ENCODE results near the gene A1BG. TPM values are rescaled to one million over a fixed set of nuclear protein-coding genes. Genes with fewer than 3 reads are reported as not detected.
A peak's percentile ranks its signal among the peaks of the same experiment; 100 is the strongest.

The A1BG gene
- total and polyA plus RNA-seq, 2 of the 13 experiments (the other 11 are each of a cell fraction or from before 2014, with no cell fraction given): 14.7 to 41.4 TPM

- peak; percentile 76; the same call in 1 of the 2 replicates for TF ChIP-seq ZNF317 (CRISPR knock-in tag; IDR thresholded peaks at IDR 0.05)
- no peak for TF ChIP-seq ZNF468 (CRISPR knock-in tag; IDR thresholded peaks at IDR 0.05)
- TF ChIP-seq ZNF530 (CRISPR knock-in tag; IDR thresholded peaks at IDR 0.05; ENCODE audit: low read depth): no peak
- TF ChIP-seq ZNF7 (CRISPR knock-in tag; IDR thresholded peaks at IDR 0.05): no peak
- no peak for TF ChIP-seq ZSCAN12 (CRISPR knock-in tag; IDR thresholded peaks at IDR 0.05)
Measured at GRCh38 chr19:58326914-58327726, 26.2 kb downstream of the A1BG start, which contains the start of gene ZSCAN22 (continued).

GRCh38 chr19:58326501-58326913 lies 26.8 kb downstream of the A1BG start:
- Histone ChIP-seq H3K27ac (ENCODE audit: extremely low read length, insufficient read depth, low read length) (peak overlapping the region; percentile 78), H3K9me3 (ENCODE audit: low read length) (no peaks in the 10 kb centered on the region), H3K36me3 (replicated peaks in 1 of 2; ENCODE audit: control insufficient read depth in 1 of 2, insufficient read depth in 2 of 2, low read length in 2 of 2) (no peaks in the 10 kb centered on the region), H3K79me2 (ENCODE audit: insufficient read depth, low read length) (peaks cover 22% of the 10 kb centered on the region), H3K4me3 (replicated peaks in 1 of 3; ENCODE audit: insufficient read depth in 1 of 3, low read depth in 2 of 3, low read length in 3 of 3) (peak overlapping the region; percentile 83 to 95 (median 89)), H2AFZ (ENCODE audit: low read length) (no peak overlapping the region), H3K4me2 (ENCODE audit: low read depth, low read length) (peak overlapping the region; percentile 91), H4K20me1 (ENCODE audit: insufficient read depth, low read length) (no peaks in the 10 kb centered on the region), H3K4me1 (ENCODE audit: insufficient read depth, low read length) (peaks cover 41% of the 10 kb centered on the region), H3K27me3 (ENCODE audit: control insufficient read depth in 1 of 2, insufficient read depth in 2 of 2, low read length in 2 of 2) (no peaks in the 10 kb centered on the region; a peak in 1 of 5 replicates), H3K9ac (ENCODE audit: insufficient read depth, low read depth, low read length) (peak overlapping the region; percentile 85)
- CTCF ChIA-PET (ENCODE audit: low intra/inter-chr PET ratio, low total read pairs): no interaction called here
- BruUV-seq (replicated peaks): no TSS peak
- peak; percentile 58 for ATAC-seq
- DNase-seq (ENCODE audit: low spot score): no peak
- FAIRE-seq: no peak
- intact Hi-C loops (cut with micrococcal nuclease; ENCODE audit: unreplicated experiment) (loop anchor here (2.0 to 5.0 kb wide), 5 partner anchors 46 to 191 kb away; partner anchors contain the start of genes ZBTB45, ZNF274, ZNF324 and ZNF584), in situ Hi-C loops (cut with HindIII; ENCODE audit: extremely low pct_ligation_motif_present, low pct_unique_long_range_greater_than_20kb) (no loop called here)
- under 1% methylated on average over 9 of the region's 9 CpGs for WGBS (ENCODE audit: low lambda C conversion rate)
- POLR2A ChIA-PET: interaction anchor here (0.7 to 2.1 kb wide), 22 partner anchors 12 to 324 kb away, joined by 3 to 22 read pairs (median 4); partner anchors contain the start of genes ERVK3-1, RPS5, TRIM28 and ZBTB45
- TF ChIP-seq ZNF354B (CRISPR knock-in tag; IDR thresholded peaks at IDR 0.05) (0 out of 2 replicates have a peak, but pooled peaks have one; percentile 37), ZNF512B (CRISPR knock-in tag; IDR thresholded peaks at IDR 0.05; ENCODE audit: borderline replicate concordance) (peak; percentile 68; the same call in 1 of the 2 replicates), ZSCAN20 (CRISPR knock-in tag; IDR thresholded peaks at IDR 0.05; ENCODE audit: borderline replicate concordance) (no peak), ZBTB40 (IDR thresholded peaks at IDR 0.05) (no peak), ZBTB40 (CRISPR knock-in tag; IDR thresholded peaks at IDR 0.05) (no peak)
